Activated naive CD4-positive, alpha-beta T cell treated with anti-CD3 and anti-CD28 coated beads, Interleukin-2, amount 50 U/mL, for 16 hours (primary cell): ENCODE data around the gene TTC28.

Experiments used
- DNase-seq: peaks from one replicate; pipeline ENCODE4 v3.0.0-alpha.2; 2020

The TTC28 gene

GRCh38 chr22:27935897-27936296, 743.7 kb downstream of the TTC28 start:
- no peak for DNase-seq

DNA sequence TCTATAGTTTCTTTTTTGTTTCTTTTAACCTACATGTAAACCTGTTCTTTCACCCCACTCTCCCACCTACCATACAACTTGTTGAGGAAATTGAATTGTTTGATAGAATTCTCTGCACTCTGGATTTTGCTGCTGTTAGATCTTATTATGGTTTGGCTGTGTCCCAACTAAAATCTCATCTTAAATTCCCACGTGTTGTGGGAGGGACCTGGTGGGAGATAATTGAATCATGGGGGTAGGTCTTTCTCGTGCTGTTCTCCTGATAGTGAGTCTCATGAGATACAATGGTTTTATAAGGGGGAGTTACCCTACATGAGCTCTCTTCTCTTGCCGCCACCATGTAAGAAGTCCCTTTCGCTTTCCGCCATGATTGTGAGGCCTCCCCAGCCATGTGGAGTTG, 745.6 kb downstream of the TTC28 start:
- DNase-seq: no peak

- DNase-seq: no peak
Measured at GRCh38 chr22:27933186-27933983, 746.3 kb downstream of the TTC28 start.

DNA sequence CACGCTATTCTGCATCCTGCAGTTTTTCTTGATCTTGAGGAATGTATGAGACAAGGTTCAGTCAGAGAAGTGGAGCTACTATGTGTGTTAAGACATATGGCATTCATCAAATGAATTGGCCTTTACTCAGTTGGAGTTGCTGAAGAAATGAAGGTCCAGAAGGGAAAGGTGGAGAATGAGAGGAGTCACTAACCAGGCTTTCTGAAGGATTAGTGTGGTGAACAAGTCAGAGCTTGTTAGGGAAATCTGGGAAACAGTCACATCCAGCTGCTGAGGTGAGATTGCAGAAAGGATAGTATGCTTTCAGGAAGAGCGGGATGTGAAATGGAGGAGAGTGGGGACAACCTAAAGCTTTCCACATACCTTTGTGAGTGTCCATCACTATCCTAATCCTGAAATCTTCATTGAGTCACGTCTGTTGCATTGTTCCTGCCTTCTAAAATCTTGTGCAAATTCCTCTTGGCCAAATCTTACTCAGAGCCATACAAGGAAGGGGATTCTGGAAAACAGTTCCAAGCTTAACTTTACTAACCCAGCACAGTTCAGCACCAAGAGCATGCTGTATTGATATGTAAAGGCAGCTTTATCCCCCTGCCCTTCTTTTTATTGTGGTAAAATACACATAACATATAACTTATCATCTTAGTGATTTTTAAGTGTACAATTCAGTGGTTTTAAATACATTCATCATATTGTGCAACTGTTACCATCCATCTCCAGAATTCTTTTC, 749.1 kb downstream of the TTC28 start:
- no peak for DNase-seq
